Bronchial epithelial cell (primary cell): ENCODE data around the gene IAH1. TPM values are rescaled to one million over a fixed set of nuclear protein-coding genes. Genes with fewer than 3 reads are reported as not detected.
A peak's percentile ranks its signal among the peaks of the same experiment; 100 is the strongest.

ENCODE experiments used
- DNase-seq: peaks from one replicate; pipeline ENCODE4 v3.0.0-alpha.2; 2010; ENCODE audit warnings: low read depth
- FAIRE-seq: peaks from 2 replicates; lab custom pipeline; 2011; peaks lifted over from hg19 to GRCh38; lab: Jason Lieb, UNC
- H3K27me3 ChIP-seq: 2 replicates; pipeline ENCODE4 v1.5.1; 2011; ENCODE audit warnings: low read length; ENCODE audit not compliant: control insufficient read depth, insufficient read depth
- H3K36me3 ChIP-seq: 2 replicates; pipeline ENCODE4 v1.5.1; 2011; ENCODE audit warnings: low read length; ENCODE audit not compliant: control insufficient read depth, insufficient read depth
- H3K4me3 ChIP-seq: 2 replicates; pipeline ENCODE4 v1.5.1; 2011; ENCODE audit warnings: mild to moderate bottlenecking, low read depth, low read length, control low read depth
- CTCF ChIP-seq: IDR thresholded peaks from 2 replicates; pipeline ENCODE4 v1.5.1; 2011; ENCODE audit warnings: mild to moderate bottlenecking, moderate library complexity, low read length, control low read depth, inconsistent platforms; ENCODE audit not compliant: insufficient read depth, severe bottlenecking
- total RNA-seq: library from RNA; depleted of rRNA; stranded (reverse); fragments of >200 nt; gene quantifications from 2 replicates; pipeline ENCODE4 v1.2.1, GENCODE V29; 2014

IAH1 gene
- total RNA-seq, 1 donor from 2014 or later: 68.7 TPM

DNA sequence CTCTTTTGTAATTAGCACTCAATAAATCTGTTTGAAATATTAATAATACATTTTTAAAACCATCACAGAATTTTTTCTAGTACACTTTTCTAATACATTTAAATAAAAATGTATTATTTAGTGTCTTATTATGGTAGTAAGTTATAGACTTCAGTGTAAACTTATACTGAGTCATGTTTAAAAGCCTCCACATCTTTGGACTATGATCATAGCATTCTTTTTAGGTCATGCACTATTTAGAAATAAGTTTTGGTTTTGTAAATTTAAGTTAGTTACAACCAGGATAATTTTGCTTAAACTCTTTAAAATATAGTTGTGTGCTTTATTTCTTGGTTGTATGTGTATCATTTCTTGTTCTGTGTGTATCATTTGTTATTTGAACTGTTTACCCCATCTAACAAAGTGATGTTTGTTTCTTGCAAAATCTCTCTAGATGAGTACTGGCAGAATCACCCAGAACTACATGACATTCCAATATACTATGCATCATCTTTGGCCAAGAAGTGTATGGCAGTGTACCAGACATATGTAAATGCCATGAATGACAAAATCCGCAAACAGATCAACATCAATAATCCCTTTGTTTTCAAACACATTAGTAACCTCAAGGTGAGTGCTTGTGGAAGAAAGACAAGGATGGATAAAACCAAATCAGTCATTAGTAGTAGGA is 34.2 kb upstream of the IAH1 start:
- Histone ChIP-seq H3K27me3 (no peaks in the 10 kb centered on the region), H3K36me3 (peaks cover 13% of the 10 kb centered on the region), H3K4me3 (no peak overlapping the region)
- TF ChIP-seq CTCF: no peak
- no peak for FAIRE-seq
- DNase-seq: peak; percentile 41

- peaks cover 13% of the 10 kb centered on the region for H3K36me3 ChIP-seq
- FAIRE-seq: no peak
- DNase-seq: no peak
- H3K4me3 ChIP-seq: no peak overlapping the region
- no peak for TF ChIP-seq CTCF
- H3K27me3 ChIP-seq: no peaks in the 10 kb centered on the region
Observed at GRCh38 chr2:9441556-9441955, 32.8 kb upstream of the IAH1 start.

- no peak for TF ChIP-seq CTCF
- H3K36me3 ChIP-seq: peaks cover 9% of the 10 kb centered on the region
- H3K4me3 ChIP-seq: no peak overlapping the region
- no peaks in the 10 kb centered on the region for H3K27me3 ChIP-seq
- DNase-seq (no peak), FAIRE-seq (no peak)
Observed at GRCh38 chr2:9443526-9443925, 30.8 kb upstream of the IAH1 start.

DNA sequence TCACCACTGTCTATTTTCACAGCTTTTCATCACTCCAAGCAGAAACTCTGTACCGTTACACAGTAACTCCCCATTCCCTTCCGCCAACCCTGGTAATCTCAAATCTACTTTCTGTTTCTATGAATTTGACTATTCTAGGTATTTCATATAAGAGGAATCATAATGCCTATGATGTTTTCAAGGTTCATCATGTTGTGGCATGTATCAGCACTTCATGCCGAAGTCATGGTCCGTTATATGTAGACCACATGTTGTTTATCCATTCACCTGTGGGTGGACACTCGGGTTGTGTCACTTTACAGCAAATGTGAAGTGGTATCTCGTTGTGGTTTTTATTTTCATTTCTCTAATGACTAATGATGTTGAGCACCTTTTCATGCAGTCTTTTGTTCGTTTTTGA is 29.3 kb upstream of the IAH1 start:
- DNase-seq: no peak
- peaks cover 9% of the 10 kb centered on the region for H3K36me3 ChIP-seq
- no peak for FAIRE-seq
- H3K4me3 ChIP-seq: no peak overlapping the region
- no peaks in the 10 kb centered on the region for H3K27me3 ChIP-seq
- no peak for TF ChIP-seq CTCF

- no peaks in the 10 kb centered on the region for H3K27me3 ChIP-seq
- FAIRE-seq: no peak
- H3K4me3 ChIP-seq: no peak overlapping the region
- TF ChIP-seq CTCF: no peak
- peaks cover 1% of the 10 kb centered on the region for H3K36me3 ChIP-seq
- no peak for DNase-seq
Observed at GRCh38 chr2:9451231-9451630, 23.1 kb upstream of the IAH1 start.
